Naive thymus-derived CD4-positive, alpha-beta T cell (primary cell): ENCODE data around the gene SLC22A15. TPM values are rescaled to one million over a fixed set of nuclear protein-coding genes. Genes with fewer than 3 reads are reported as not detected.

Source experiments
- ATAC-seq: fragments of 150-1000 bp; cut with Tn5 transposase; 2 replicates; pipeline ENCODE4 v1.10.0; 2021; ENCODE audit warnings: mild to moderate bottlenecking, moderate library complexity
- CTCF ChIA-PET: fragments of 350-600 bp; sonication (Branson Sonifier 250); formaldehyde crosslinking; loops from one replicate; lab custom pipeline; 2021; ENCODE audit warnings: antibody characterized with exemption; lab: Charles Lee
- POLR2A ChIA-PET: fragments of 350-600 bp; sonication (Branson Sonifier 250); formaldehyde crosslinking; loops from one replicate; lab custom pipeline; 2021; ENCODE audit warnings: antibody characterized with exemption, inconsistent platforms; lab: Charles Lee
- DNase-seq, 9 donors: peaks; one replicate each; pipeline versions ENCODE4 v3.0.0 to v3.0.0-alpha.2; 2020 to 2022; ENCODE audit warnings: mixed read lengths in 1 of 9
- H3K27ac ChIP-seq: one replicate; pipeline ENCODE4 v1.7.0; 2013; ENCODE audit warnings: mild to moderate bottlenecking, low read depth, low read length, moderate library complexity
- H3K27me3 ChIP-seq, 2 donors: one replicate each; pipeline ENCODE4 v1.7.0; 2013; ENCODE audit warnings: low read length in 2 of 2, mild to moderate bottlenecking in 2 of 2, moderate library complexity in 2 of 2; ENCODE audit not compliant: control insufficient read depth in 2 of 2, insufficient read depth in 2 of 2
- H3K36me3 ChIP-seq, 3 experiments: 1 replicate in 2 of 3; 2 replicates in 1 of 3; pipeline ENCODE4 v1.7.0; 2013; ENCODE audit warnings: low read length in 3 of 3, mild to moderate bottlenecking in 3 of 3, moderate library complexity in 1 of 3; ENCODE audit not compliant: insufficient read depth in 3 of 3, control insufficient read depth in 2 of 3
- H3K4me1 ChIP-seq, 2 donors: one replicate each; pipeline ENCODE4 v1.7.0; 2013; ENCODE audit warnings: low read length in 2 of 2, mild to moderate bottlenecking in 2 of 2, moderate library complexity in 1 of 2; ENCODE audit not compliant: control insufficient read depth in 2 of 2, insufficient read depth in 2 of 2
- H3K4me3 ChIP-seq: 2 replicates; pipeline ENCODE4 v1.7.0; 2013; ENCODE audit warnings: mild to moderate bottlenecking, low read length
- H3K9me3 ChIP-seq, 3 experiments: 1 replicate in 2 of 3; 2 replicates in 1 of 3; pipeline ENCODE4 v1.7.0; 2013; ENCODE audit warnings: low read length in 3 of 3; ENCODE audit not compliant: control insufficient read depth in 2 of 3
- H3K27ac Mint-ChIP-seq, 9 donors: one replicate each; pipeline ENCODE4 v1.8.0; 2020 to 2022; ENCODE audit warnings: mixed read lengths in 9 of 9, mild to moderate bottlenecking in 8 of 9, moderate library complexity in 5 of 9, inconsistent platforms in 2 of 9
- H3K27me3 Mint-ChIP-seq, 5 donors: one replicate each; pipeline ENCODE4 v1.8.0; 2021 to 2022; ENCODE audit warnings: mixed read lengths in 5 of 5, mild to moderate bottlenecking in 1 of 5
- H3K36me3 Mint-ChIP-seq, 5 donors: one replicate each; pipeline ENCODE4 v1.8.0; 2020 to 2022; ENCODE audit warnings: mixed read lengths in 5 of 5, mild to moderate bottlenecking in 3 of 5, inconsistent platforms in 1 of 5
- H3K4me1 Mint-ChIP-seq, 7 donors: one replicate each; pipeline ENCODE4 v1.8.0; 2020 to 2022; ENCODE audit warnings: mixed read lengths in 7 of 7, mild to moderate bottlenecking in 3 of 7, inconsistent platforms in 1 of 7
- H3K4me3 Mint-ChIP-seq, 10 donors: one replicate each; pipeline ENCODE4 v1.8.0; 2020 to 2022; ENCODE audit warnings: mild to moderate bottlenecking in 10 of 10, mixed read lengths in 10 of 10, moderate library complexity in 6 of 10, inconsistent platforms in 2 of 10
- H3K9me3 Mint-ChIP-seq, 11 donors: one replicate each; pipeline ENCODE4 v1.8.0; 2020 to 2022; ENCODE audit warnings: mixed read lengths in 11 of 11, mild to moderate bottlenecking in 4 of 11, inconsistent platforms in 1 of 11, moderate library complexity in 1 of 11
- intact Hi-C, 2 donors: fragments of 100-400 bp; cut with micrococcal nuclease; formaldehyde crosslinking; loops; one replicate each; pipeline ENCODE4 v1.15.1; 2023
- polyA plus RNA-seq, 2 donors: library from polyadenylated mRNA; unstranded; fragments of 300-500 nt; fragmentation: Illumina TruSeq; gene quantifications; one replicate each; pipeline ENCODE4 v1.2.3, GENCODE V29; 2021
- total RNA-seq, 6 experiments: library from RNA in 5 of 6; stranded (reverse) in 5 of 6; gene quantifications; 1 replicate in 5 of 6; 2 replicates in 1 of 6; pipeline ENCODE4 v1.2.3 and lab custom pipeline; 2021 to 2026

The SLC22A15 gene
- total and polyA plus RNA-seq, 7 experiments from 2014 or later: 0.22 to 8.2 (median 0.90) TPM; not detected in 3

DNA sequence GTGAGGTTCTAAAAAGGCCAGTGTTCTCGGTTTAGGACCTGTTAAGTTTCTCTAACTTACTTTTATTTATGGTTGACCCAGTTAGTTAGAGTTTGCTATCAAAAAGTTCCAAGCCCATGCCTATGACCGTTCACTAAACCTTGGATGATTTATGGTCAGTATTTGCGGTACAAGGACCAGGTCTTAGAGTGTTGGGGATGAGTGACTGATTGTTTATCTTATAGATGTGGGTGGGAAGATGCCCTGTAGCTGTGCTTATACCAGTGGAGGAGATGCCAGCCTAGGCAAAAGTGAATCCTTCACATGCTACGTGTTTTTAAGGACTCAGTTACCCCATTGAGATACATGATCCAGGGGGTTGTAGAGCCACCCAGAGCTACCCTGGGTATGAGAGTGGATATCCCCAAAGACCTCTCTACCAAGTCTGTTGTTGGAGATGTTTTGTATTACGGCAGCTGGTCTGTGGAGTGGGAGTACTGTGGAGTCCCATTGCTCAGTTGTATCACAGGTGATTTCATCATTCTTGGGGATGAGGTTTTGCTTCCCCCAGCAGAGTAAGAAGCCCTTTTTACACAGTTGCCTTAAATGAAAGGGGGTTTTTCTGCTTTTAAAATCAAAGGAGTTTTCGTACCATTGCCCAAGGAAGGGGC, 2.1 kb downstream of the SLC22A15 start:
- peaks cover 34 to 69% (median 47%) of the 10 kb centered on the region in 5 donors for H3K27me3 Mint-ChIP-seq
- Histone ChIP-seq H3K27ac (no peak overlapping the region), H3K4me1 (no peaks in the 10 kb centered on the region), H3K4me3 (no peak overlapping the region), H3K27me3 (peaks cover 0 to 8% of the 10 kb centered on the region in 2 donors), H3K36me3 (no peaks in the 10 kb centered on the region), H3K9me3 (no peaks in the 10 kb centered on the region)
- H3K36me3 Mint-ChIP-seq: peaks cover 0 to 1% (median 0%) of the 10 kb centered on the region in 5 donors
- intact Hi-C loops: loop anchor here in 1 of 2 donors (2.0 kb wide), 1 partner anchor 28 kb away; no protein-coding TSS in a partner anchor
- DNase-seq (no peak), ATAC-seq (no peak)
- H3K27ac Mint-ChIP-seq: no peak overlapping the region
- POLR2A ChIA-PET: interaction anchor here (0.6 kb wide), 1 partner anchor 262 kb away, joined by 3 read pairs; no protein-coding TSS in a partner anchor
- H3K4me3 Mint-ChIP-seq: peak overlapping the region in 1 of 10 donors; percentile 49
- H3K9me3 Mint-ChIP-seq: peaks cover 0 to 3% (median 0%) of the 10 kb centered on the region in 11 donors
- H3K4me1 Mint-ChIP-seq: peaks cover 6 to 12% (median 9%) of the 10 kb centered on the region in 7 donors
- CTCF ChIA-PET: no interaction called here

DNA sequence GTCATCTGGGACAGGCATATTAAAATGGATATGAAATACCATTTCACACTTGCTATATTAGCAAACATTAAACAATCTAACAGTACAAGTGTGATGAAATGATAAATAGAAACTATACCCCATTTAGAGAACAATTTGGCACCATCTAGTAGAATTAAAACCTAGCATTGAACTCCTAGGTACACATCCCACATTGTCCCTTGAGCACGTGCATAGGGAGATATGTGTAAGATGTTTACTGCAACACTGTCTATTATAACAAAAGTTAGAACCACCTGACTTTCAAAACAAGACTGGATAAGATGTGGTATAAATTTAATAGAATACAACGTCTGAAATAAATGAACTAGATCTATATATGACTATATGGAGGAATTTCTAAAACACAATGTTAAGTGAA, 3.8 kb downstream of the SLC22A15 start:
- Histone ChIP-seq H3K4me3 (no peak overlapping the region), H3K9me3 (no peaks in the 10 kb centered on the region), H3K36me3 (no peaks in the 10 kb centered on the region), H3K4me1 (no peaks in the 10 kb centered on the region), H3K27ac (no peak overlapping the region), H3K27me3 (peaks cover 0 to 6% of the 10 kb centered on the region in 2 donors)
- H3K9me3 Mint-ChIP-seq: peaks cover 0 to 3% (median 0%) of the 10 kb centered on the region in 11 donors
- CTCF ChIA-PET: no interaction called here
- POLR2A ChIA-PET: no interaction called here
- ATAC-seq: no peak
- peaks cover 6 to 12% (median 9%) of the 10 kb centered on the region in 7 donors for H3K4me1 Mint-ChIP-seq
- peaks cover 0 to 1% (median 0%) of the 10 kb centered on the region in 5 donors for H3K36me3 Mint-ChIP-seq
- H3K27ac Mint-ChIP-seq: no peak overlapping the region
- H3K4me3 Mint-ChIP-seq: no peak overlapping the region
- DNase-seq: no peak
- peaks cover 27 to 60% (median 38%) of the 10 kb centered on the region in 5 donors for H3K27me3 Mint-ChIP-seq
- intact Hi-C loops: loop anchor here in 1 of 2 donors (5.0 kb wide), 1 partner anchor 263 kb away; no protein-coding TSS in a partner anchor

DNA sequence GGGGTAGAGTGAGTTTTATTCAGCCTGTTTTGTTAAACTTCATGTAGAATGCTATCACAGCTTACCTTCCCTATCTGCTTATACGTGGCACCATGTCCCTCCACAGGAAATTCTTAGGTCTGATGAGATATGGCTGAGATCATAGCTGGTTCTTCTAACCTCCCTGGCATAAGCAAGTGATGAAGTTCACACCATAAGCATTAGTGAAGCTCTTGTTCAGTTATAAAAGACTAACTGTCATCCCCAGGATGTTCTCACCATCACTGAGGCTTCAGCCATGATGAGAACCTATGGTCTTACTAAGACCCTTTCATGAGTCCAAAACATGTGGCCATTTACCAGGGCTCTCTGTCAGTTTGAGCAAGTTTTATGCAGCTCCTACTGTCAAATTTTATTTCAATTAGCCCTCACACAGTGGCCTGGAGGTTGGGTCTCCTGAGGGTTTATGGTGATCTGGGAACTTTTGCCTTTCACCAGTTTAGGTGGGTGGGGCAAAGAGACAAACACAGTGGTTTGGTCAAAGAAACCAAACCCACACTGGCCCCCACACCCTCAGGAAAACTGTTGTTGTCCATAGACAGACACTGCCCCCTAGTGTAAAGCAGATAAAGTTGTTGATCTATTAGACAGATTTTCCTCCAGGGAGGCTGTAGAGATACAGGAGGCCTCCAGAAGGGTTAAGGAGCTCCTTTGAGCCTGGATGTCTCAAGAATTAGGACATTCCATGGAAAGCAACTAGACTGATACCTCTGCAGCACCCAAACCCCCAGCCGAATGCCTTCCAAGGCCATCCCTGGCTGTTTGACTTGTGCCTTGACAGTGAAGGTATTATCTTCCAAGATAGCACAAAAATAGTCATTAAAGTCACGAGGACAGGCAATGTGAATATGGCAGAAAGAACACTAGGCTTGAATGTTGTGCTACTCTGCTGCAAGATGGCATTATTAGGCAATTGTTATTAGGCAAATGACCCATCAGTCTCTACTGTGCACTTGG, 5.0 kb downstream of the SLC22A15 start:
- ChIA-PET POLR2A (no interaction called here), CTCF (interaction anchor here (1.0 to 1.1 kb wide), 2 partner anchors 13 to 174 kb away, joined by 3 read pairs; no protein-coding TSS in a partner anchor)
- intact Hi-C loops: loop anchor here in 1 of 2 donors (1.0 to 5.0 kb wide), 2 partner anchors 174 to 264 kb away; no protein-coding TSS in a partner anchor
- Mint-ChIP-seq H3K4me3 (no peak overlapping the region), H3K4me1 (peaks cover 0 to 11% (median 5%) of the 10 kb centered on the region in 7 donors), H3K27ac (no peak overlapping the region), H3K36me3 (no peaks in the 10 kb centered on the region), H3K9me3 (peaks cover 0 to 3% (median 0%) of the 10 kb centered on the region in 11 donors), H3K27me3 (peaks cover 18 to 51% (median 31%) of the 10 kb centered on the region in 5 donors)
- ATAC-seq (peak; percentile 58), DNase-seq (peak in 1 of 9 donors; percentile 19)
- no peaks in the 10 kb centered on the region for H3K9me3 ChIP-seq
- H3K27ac ChIP-seq: no peak overlapping the region
- H3K4me3 ChIP-seq: no peak overlapping the region
- no peaks in the 10 kb centered on the region for H3K36me3 ChIP-seq
- H3K4me1 ChIP-seq: no peaks in the 10 kb centered on the region
- no peaks in the 10 kb centered on the region for H3K27me3 ChIP-seq

DNA sequence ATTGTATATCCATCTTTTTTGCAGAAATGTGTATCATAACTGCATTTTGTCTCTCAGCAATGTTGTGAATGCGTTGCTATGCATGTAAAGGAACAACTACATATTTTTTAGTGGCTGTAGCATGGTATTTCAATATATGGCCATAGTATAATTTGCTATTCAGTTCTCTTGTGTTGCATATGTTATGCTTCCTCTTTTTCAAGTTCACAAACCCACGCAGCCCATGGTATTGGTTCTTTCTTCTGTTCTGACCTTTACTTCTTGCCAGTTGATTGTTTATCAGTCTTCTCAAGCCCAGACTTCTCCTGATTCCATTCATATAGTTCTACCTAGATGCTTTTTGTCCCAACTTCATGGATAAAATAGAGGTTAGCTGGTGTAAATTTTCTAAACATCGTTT, 6.1 kb downstream of the SLC22A15 start:
- Mint-ChIP-seq H3K9me3 (peaks cover 0 to 4% (median 0%) of the 10 kb centered on the region in 11 donors), H3K27ac (no peak overlapping the region), H3K36me3 (peaks cover 0 to 4% (median 0%) of the 10 kb centered on the region in 5 donors), H3K27me3 (peaks cover 17 to 47% (median 32%) of the 10 kb centered on the region in 5 donors), H3K4me3 (no peak overlapping the region), H3K4me1 (peaks cover 0 to 5% (median under 1%) of the 10 kb centered on the region in 7 donors)
- intact Hi-C loops: loop anchor here in 1 of 2 donors (5.0 kb wide), 1 partner anchor 265 kb away; no protein-coding TSS in a partner anchor
- H3K9me3 ChIP-seq: no peaks in the 10 kb centered on the region
- no peak overlapping the region for H3K4me3 ChIP-seq
- H3K27ac ChIP-seq: no peak overlapping the region
- no peaks in the 10 kb centered on the region for H3K4me1 ChIP-seq
- H3K36me3 ChIP-seq: no peaks in the 10 kb centered on the region
- DNase-seq: no peak
- CTCF ChIA-PET: no interaction called here
- H3K27me3 ChIP-seq: no peaks in the 10 kb centered on the region
- POLR2A ChIA-PET: no interaction called here
- no peak for ATAC-seq

DNA sequence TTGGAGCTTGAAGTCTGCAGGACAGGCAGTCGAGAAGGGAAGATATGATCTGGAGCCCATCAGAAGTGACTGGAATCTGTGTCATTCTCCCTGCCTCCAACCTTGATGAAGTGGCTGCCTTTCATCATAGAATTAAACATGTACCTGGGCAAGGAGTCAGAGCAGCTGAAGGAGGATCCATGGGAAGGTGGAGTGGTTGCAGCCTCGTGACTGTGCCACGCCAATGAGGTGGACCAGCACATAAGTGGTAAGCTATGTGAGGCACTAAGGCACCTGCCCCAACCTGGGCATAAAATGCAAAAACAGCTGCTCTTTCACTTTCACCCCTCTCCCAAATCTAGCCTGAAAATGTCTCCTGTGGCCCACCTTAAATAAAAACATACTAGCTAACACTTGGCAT, 7.3 kb downstream of the SLC22A15 start:
- Mint-ChIP-seq H3K9me3 (peaks cover 0 to 4% (median 0%) of the 10 kb centered on the region in 11 donors), H3K27ac (no peak overlapping the region), H3K36me3 (peaks cover 0 to 4% (median 0%) of the 10 kb centered on the region in 5 donors), H3K4me1 (no peaks in the 10 kb centered on the region), H3K4me3 (no peak overlapping the region), H3K27me3 (peaks cover 6 to 35% (median 21%) of the 10 kb centered on the region in 5 donors)
- no peaks in the 10 kb centered on the region for H3K4me1 ChIP-seq
- ChIA-PET POLR2A (no interaction called here), CTCF (interaction anchor here (0.5 kb wide), 1 partner anchor 1025 kb away, joined by 4 read pairs; no protein-coding TSS in a partner anchor)
- no peak overlapping the region for H3K4me3 ChIP-seq
- H3K36me3 ChIP-seq: no peaks in the 10 kb centered on the region
- no peak for DNase-seq
- H3K27me3 ChIP-seq: no peaks in the 10 kb centered on the region
- no peak overlapping the region for H3K27ac ChIP-seq
- no peaks in the 10 kb centered on the region for H3K9me3 ChIP-seq
- ATAC-seq: no peak
- intact Hi-C loops: loop anchor here in 1 of 2 donors (5.0 kb wide), 1 partner anchor 266 kb away; no protein-coding TSS in a partner anchor

DNA sequence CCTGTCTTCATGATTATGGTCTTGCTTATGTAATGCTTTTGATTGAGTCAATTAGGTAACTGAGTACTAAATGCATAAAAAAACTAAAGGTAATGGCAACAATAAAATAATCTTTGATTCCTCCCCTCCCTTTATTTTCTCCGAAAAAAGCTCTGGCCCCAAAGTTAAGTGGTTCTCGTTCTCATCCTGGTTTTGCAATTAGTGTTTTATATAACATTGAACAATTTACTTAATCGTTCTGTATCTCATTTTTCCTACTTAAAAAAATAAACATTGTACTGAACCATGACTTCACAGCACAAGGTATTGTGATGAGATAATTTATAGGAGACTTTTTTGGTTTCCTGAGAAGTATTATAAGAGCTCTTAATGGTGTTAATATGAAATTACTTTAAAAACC, 11.3 kb downstream of the SLC22A15 start:
- Histone ChIP-seq H3K27me3 (no peaks in the 10 kb centered on the region), H3K4me3 (no peak overlapping the region), H3K4me1 (peaks cover 0 to 3% of the 10 kb centered on the region in 2 donors), H3K27ac (no peak overlapping the region), H3K36me3 (no peaks in the 10 kb centered on the region), H3K9me3 (no peaks in the 10 kb centered on the region)
- ATAC-seq (no peak), DNase-seq (no peak)
- POLR2A ChIA-PET: no interaction called here
- CTCF ChIA-PET: no interaction called here
- Mint-ChIP-seq H3K36me3 (peaks cover 0 to 4% (median 0%) of the 10 kb centered on the region in 5 donors), H3K4me1 (peaks cover 0 to 15% (median 7%) of the 10 kb centered on the region in 7 donors), H3K27me3 (peaks cover 4 to 14% (median 9%) of the 10 kb centered on the region in 5 donors), H3K4me3 (no peak overlapping the region), H3K9me3 (peaks cover 0 to 4% (median 0%) of the 10 kb centered on the region in 11 donors), H3K27ac (no peak overlapping the region)
- intact Hi-C loops: no loop called here
